Esophagus muscularis mucosa (tissue), 4 donors: ENCODE results near the gene FMN1. TPM values are rescaled to one million over a fixed set of nuclear protein-coding genes. Genes with fewer than 3 reads are reported as not detected.

ENCODE experiments used
- DNase-seq: peaks from one replicate; pipeline ENCODE4 v3.0.0-alpha.2; 2017; ENCODE audit errors: extremely low spot score
- H3K27ac ChIP-seq, 4 donors: fragments of 200-600 bp; sonication (generic); replicated peaks in 1 of 4; 1 replicate in 3 of 4; 2 replicates in 1 of 4; pipeline ENCODE4 v1.5.1; 2016 to 2019; ENCODE audit warnings: mild to moderate bottlenecking in 1 of 4
- H3K27me3 ChIP-seq, 4 donors: fragments of 200-600 bp; sonication (generic); one replicate each; pipeline versions ENCODE4 v1.5.1 to v1.6.0; 2016 to 2019
- H3K36me3 ChIP-seq, 4 donors: fragments of 200-600 bp; sonication (generic); one replicate each; pipeline ENCODE4 v1.5.1; 2016 to 2019
- H3K4me1 ChIP-seq, 4 donors: fragments of 200-600 bp; sonication (generic); one replicate each; pipeline ENCODE4 v1.5.1; 2016 to 2019
- H3K4me3 ChIP-seq, 4 donors: fragments of 200-600 bp; sonication (generic); 1 replicate in 2 of 4; 2 replicates in 2 of 4; pipeline ENCODE4 v1.5.1; 2016 to 2019; ENCODE audit warnings: mild to moderate bottlenecking in 4 of 4, moderate library complexity in 1 of 4
- H3K9me3 ChIP-seq, 4 donors: fragments of 200-600 bp; sonication (generic); 1 replicate in 3 of 4; 2 replicates in 1 of 4; pipeline ENCODE4 v1.5.1; 2016 to 2019
- EP300 ChIP-seq: sonication (generic); formaldehyde crosslinking; IDR thresholded peaks from one replicate; pipeline ENCODE4 v1.6.1; 2017; ENCODE audit warnings: antibody characterized with exemption
- POLR2A ChIP-seq: fragments of 450-650 bp; IDR thresholded peaks from one replicate; pipeline ENCODE4 v1.6.1; 2017; ENCODE audit warnings: antibody characterized with exemption, moderate library complexity, mild to moderate bottlenecking, low read depth
- POLR2AphosphoS5 ChIP-seq, 2 donors: sonication (generic); formaldehyde crosslinking; IDR thresholded peaks; one replicate each; pipeline ENCODE4 v1.6.1; 2017; ENCODE audit warnings: antibody characterized with exemption in 2 of 2
- WGBS: methylation state at CpG from one replicate; pipeline ENCODE4 v1.1.5; 2018; 5-methylcytosine and 5-hydroxymethylcytosine counted together
- intact Hi-C: fragments of 100-400 bp; cut with DNase I; formaldehyde crosslinking; loops from one replicate; pipeline ENCODE4 v1.15.1; 2023
- total RNA-seq, 4 donors: library from RNA; depleted of rRNA; stranded (reverse); fragments of >200 nt; gene quantifications; one replicate each; pipeline versions ENCODE4 v1.1.0 to v1.2.1, GENCODE V29; 2016
- TF ChIP-seq, protein P1 (sequence below), 3 experiments: fragments of 200-600 bp in 2 of 3; fragments of 450-650 bp in 1 of 3; sonication (generic) in 2 of 3; IDR thresholded peaks; one replicate each; pipeline ENCODE4 v1.5.1; 2017 to 2019; ENCODE audit warnings: antibody characterized with exemption in 3 of 3, mild to moderate bottlenecking in 2 of 3, moderate library complexity in 1 of 3

FMN1 gene
- total RNA-seq, 4 donors from 2014 or later = 4.8 to 12.5 (median 8.6) TPM

DNA sequence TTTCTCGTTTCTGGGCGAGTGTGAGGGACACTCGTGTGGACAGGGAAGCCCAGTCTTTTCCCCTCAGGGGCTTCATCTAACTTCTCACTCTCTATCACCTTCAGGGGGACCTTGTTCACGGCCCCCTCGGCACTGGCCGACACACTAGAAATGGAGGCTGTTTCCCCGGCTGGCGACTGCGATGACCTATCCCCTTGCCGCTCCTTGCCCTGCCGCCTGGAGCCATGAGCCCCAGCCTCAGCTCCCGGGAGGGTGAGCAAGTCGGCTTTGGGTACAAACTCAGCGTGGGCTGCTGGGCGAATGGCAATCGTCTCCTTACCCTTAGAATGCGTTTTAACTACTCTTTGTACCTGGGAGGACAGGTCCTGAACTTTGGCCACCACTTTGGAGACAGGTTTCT, 41.0 kb downstream of the FMN1 start:
- no peak for TF ChIP-seq EP300
- TF ChIP-seq POLR2AphosphoS5 (IDR thresholded peaks at IDR 0.05) = no peak
- TF ChIP-seq POLR2A = no peak
- TF ChIP-seq, protein P1, sequence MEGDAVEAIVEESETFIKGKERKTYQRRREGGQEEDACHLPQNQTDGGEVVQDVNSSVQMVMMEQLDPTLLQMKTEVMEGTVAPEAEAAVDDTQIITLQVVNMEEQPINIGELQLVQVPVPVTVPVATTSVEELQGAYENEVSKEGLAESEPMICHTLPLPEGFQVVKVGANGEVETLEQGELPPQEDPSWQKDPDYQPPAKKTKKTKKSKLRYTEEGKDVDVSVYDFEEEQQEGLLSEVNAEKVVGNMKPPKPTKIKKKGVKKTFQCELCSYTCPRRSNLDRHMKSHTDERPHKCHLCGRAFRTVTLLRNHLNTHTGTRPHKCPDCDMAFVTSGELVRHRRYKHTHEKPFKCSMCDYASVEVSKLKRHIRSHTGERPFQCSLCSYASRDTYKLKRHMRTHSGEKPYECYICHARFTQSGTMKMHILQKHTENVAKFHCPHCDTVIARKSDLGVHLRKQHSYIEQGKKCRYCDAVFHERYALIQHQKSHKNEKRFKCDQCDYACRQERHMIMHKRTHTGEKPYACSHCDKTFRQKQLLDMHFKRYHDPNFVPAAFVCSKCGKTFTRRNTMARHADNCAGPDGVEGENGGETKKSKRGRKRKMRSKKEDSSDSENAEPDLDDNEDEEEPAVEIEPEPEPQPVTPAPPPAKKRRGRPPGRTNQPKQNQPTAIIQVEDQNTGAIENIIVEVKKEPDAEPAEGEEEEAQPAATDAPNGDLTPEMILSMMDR (IDR thresholded peaks at IDR 0.05) = no peak
- H3K36me3 ChIP-seq = no peaks in the 10 kb centered on the region
- intact Hi-C loops = no loop called here
- H3K9me3 ChIP-seq = no peaks in the 10 kb centered on the region
- H3K4me3 ChIP-seq = peak overlapping the region; percentile 17 to 39 (median 22)
- 90% methylated on average over 13 of the region's 17 CpGs for WGBS
- H3K27ac ChIP-seq = peak overlapping the region in 2 of 4 donors; percentile 27 to 38
- H3K4me1 ChIP-seq = peaks cover 0 to 4% (median 0%) of the 10 kb centered on the region in 4 donors
- DNase-seq = no peak
- H3K27me3 ChIP-seq = no peaks in the 10 kb centered on the region

- WGBS = 64% methylated on average over 5 of the region's 5 CpGs
- Histone ChIP-seq H3K27me3 (no peaks in the 10 kb centered on the region), H3K4me1 (peaks cover 0 to 4% (median 0%) of the 10 kb centered on the region in 4 donors), H3K9me3 (no peaks in the 10 kb centered on the region), H3K36me3 (no peaks in the 10 kb centered on the region), H3K4me3 (peak overlapping the region; percentile 17 to 39 (median 22)), H3K27ac (peak overlapping the region in 1 of 4 donors; percentile 38)
- TF ChIP-seq POLR2AphosphoS5 (IDR thresholded peaks at IDR 0.05) = peak; percentile 21 to 49
- no peak for TF ChIP-seq POLR2A
- intact Hi-C loops = no loop called here
- DNase-seq = no peak
These were observed 41.9 kb downstream of the FMN1 start for GRCh38 chr15:33152502-33153109.

DNA sequence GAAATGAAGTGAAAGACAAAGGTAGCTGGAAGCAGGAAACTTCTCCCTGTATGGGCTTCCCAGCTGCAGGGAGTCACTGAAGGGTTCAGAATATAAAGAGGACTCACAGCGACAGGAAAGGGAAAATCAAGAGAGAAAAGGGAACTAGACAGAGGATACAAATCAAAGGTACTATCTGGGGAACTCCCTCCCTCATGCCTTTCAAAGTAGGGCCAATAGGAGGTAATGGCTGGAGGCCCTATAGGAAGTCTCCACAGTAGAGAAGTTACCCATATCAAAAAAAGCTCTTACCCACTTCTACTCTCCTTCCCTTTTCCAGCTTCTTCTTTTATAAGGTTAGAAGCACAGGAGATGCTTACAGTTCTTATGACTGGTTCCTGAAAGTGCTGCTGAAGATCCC, 43.5 kb downstream of the FMN1 start:
- intact Hi-C loops = no loop called here
- Histone ChIP-seq H3K9me3 (no peaks in the 10 kb centered on the region), H3K36me3 (no peaks in the 10 kb centered on the region), H3K4me3 (peak overlapping the region in 3 of 4 donors; percentile 1 to 10 (median 8)), H3K27ac (no peak overlapping the region), H3K4me1 (peaks cover 0 to 4% (median 0%) of the 10 kb centered on the region in 4 donors), H3K27me3 (no peaks in the 10 kb centered on the region)
- 58% methylated on average over 1 of the region's 1 CpG for WGBS
- no peak for DNase-seq
- TF ChIP-seq, protein P1 (IDR thresholded peaks at IDR 0.05) = no peak
- no peak for TF ChIP-seq EP300
- no peak for TF ChIP-seq POLR2AphosphoS5 (IDR thresholded peaks at IDR 0.05)

GRCh38 chr15:33150431-33150941, 44.0 kb downstream of the FMN1 start:
- intact Hi-C loops = no loop called here
- no peak for DNase-seq
- Histone ChIP-seq H3K4me1 (peaks cover 0 to 4% (median 0%) of the 10 kb centered on the region in 4 donors), H3K27ac (no peak overlapping the region), H3K9me3 (no peaks in the 10 kb centered on the region), H3K27me3 (no peaks in the 10 kb centered on the region), H3K36me3 (no peaks in the 10 kb centered on the region), H3K4me3 (no peak overlapping the region)
- TF ChIP-seq, protein P1 (IDR thresholded peaks at IDR 0.05) = no peak
- TF ChIP-seq EP300 (no peak), POLR2A (no peak), POLR2AphosphoS5 (IDR thresholded peaks at IDR 0.05) (no peak)
- WGBS = 94% methylated on average over 2 of the region's 2 CpGs

GRCh38 chr15:33149919-33150318, 44.6 kb downstream of the FMN1 start:
- no peaks in the 10 kb centered on the region for H3K36me3 ChIP-seq
- no peaks in the 10 kb centered on the region for H3K27me3 ChIP-seq
- no peak overlapping the region for H3K27ac ChIP-seq
- H3K4me1 ChIP-seq = peaks cover 0 to 4% (median 0%) of the 10 kb centered on the region in 4 donors
- H3K4me3 ChIP-seq = no peak overlapping the region
- intact Hi-C loops = no loop called here
- DNase-seq = no peak
- no peak for TF ChIP-seq POLR2AphosphoS5 (IDR thresholded peaks at IDR 0.05)
- TF ChIP-seq POLR2A = no peak
- TF ChIP-seq, protein P1 (IDR thresholded peaks at IDR 0.05) = no peak
- H3K9me3 ChIP-seq = no peaks in the 10 kb centered on the region
